Right renal cortex interstitium (tissue), 3 donors: Measurements from ENCODE around the gene ZCCHC2. TPM values are rescaled to one million over a fixed set of nuclear protein-coding genes. Genes with fewer than 3 reads are reported as not detected.

Experiments used
- DNase-seq, 3 donors: peaks; one replicate each; pipeline ENCODE4 v3.0.0-alpha.2; 2013; ENCODE audit warnings: low read depth in 3 of 3, low spot score in 2 of 3
- polyA plus RNA-seq, 3 donors: library from polyadenylated mRNA; unstranded; fragments of 120-200 nt; gene quantifications; one replicate each; pipeline ENCODE4 v1.2.1, GENCODE V29; 2013; ENCODE audit not compliant: insufficient read length in 3 of 3

ZCCHC2 gene
- polyA plus RNA-seq, 3 donors: 14.5 to 16.5 (median 15.6) TPM

DNA sequence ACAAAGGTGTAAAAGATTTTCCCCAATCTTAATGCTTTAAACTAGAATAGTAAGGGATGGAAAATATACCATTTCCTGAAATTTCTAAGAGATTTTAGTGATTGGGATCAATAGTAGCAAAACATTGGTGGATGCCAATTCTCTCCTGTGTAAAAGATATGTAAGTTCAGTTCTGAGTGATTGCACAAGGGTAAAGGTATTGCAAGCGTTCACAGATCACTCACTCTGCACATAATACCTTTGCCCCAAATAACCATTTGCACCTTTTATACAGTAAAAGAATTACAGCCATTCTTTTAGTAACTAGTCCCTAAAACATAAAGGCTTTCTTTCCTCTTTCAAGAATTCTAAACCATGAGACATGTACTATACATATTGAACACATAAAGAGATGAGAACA is 13.0 kb upstream of the ZCCHC2 start:
- no peak for DNase-seq

DNA sequence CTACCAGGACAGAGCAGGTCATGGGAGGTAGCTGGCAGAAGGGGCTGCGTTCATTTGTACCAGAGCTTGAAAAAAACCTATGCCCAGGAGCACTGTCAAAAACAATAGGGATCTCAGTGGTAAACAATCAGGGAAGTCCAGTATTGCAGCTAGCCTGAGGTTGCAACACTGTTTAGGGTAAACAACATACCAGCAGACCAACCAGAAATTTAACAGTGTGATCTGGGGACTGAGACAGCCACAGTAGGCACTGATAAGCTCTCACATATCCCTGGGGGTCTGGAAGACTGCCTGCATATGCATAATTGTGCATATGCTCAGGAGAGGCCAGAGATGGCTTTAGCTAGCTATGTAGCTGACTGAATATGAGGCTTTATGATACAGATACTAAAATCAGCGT is 12.0 kb upstream of the ZCCHC2 start:
- no peak for DNase-seq

DNA sequence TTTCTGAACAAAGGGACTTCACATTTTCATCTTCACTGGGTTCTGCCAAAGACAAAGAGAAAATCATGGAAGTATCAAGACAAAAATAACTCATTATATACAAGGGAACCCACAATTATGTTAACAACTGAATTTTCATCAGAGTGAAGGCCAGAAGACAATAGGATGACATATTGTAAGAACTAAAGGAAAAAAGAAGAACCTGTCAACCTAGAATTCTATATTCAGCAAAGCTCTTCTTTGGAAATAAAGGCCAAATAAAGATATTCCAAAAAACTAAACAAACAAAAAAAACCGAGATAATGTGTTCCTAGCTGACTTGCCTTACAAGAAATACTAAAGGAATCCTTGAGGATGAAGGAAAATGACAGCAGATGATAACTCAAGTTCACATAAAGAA is 10.3 kb upstream of the ZCCHC2 start:
- DNase-seq: no peak

DNA sequence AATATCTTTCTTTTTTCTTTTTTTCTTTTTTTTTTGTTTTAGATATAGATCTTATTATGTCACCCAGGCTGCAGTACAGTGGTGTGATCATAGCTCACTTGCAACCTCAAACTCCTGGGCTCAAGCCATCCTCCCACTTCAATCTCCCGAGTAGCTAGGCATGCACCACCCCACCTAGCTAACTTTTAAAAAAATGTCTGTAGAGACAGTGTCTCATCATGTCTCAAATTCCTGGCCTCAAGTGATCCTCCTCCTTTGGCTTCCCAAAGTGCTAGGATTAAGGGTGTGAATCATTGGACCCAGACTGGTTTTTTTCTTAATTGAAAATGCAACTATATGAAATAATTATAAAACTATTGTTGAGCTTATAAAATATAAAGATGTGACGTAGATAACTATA is 9.8 kb upstream of the ZCCHC2 start:
- DNase-seq: no peak

DNA sequence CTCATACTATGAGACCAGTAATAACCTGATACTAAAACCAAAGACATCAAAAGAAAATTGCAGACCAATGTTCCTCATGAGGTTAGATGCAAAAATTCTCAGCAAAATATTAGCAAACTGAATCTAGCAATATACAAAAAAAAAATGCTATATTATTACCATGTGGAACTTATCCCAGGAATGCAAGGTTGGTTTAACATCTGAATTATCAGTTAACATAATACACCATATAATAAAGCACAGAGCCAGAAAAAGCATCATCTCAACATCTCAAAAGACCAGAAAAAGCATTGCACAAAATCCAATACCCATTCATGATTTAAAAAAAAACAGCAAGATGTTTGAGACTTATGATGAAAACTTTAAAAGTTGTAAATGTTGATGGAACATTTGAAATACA is 8.3 kb upstream of the ZCCHC2 start:
- no peak for DNase-seq

DNA sequence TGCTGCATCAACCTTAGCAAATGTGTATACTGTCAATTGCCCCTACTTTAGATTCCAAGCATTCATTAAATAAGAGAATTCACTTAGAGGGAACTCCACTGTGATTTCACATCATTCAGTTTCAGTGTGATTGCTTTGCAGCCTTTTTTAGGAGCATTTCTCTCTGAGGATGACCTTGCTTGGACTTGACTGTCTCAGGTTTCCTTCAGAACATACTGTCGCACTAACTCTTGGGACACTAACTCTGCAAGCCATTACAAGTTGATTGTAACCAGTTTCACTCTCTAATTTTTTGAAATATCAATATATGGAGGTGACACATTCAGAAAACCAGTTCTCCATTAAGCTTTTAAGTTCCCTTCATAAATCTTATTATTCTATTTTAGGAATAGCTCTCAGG is 6.6 kb upstream of the ZCCHC2 start:
- no peak for DNase-seq

DNA sequence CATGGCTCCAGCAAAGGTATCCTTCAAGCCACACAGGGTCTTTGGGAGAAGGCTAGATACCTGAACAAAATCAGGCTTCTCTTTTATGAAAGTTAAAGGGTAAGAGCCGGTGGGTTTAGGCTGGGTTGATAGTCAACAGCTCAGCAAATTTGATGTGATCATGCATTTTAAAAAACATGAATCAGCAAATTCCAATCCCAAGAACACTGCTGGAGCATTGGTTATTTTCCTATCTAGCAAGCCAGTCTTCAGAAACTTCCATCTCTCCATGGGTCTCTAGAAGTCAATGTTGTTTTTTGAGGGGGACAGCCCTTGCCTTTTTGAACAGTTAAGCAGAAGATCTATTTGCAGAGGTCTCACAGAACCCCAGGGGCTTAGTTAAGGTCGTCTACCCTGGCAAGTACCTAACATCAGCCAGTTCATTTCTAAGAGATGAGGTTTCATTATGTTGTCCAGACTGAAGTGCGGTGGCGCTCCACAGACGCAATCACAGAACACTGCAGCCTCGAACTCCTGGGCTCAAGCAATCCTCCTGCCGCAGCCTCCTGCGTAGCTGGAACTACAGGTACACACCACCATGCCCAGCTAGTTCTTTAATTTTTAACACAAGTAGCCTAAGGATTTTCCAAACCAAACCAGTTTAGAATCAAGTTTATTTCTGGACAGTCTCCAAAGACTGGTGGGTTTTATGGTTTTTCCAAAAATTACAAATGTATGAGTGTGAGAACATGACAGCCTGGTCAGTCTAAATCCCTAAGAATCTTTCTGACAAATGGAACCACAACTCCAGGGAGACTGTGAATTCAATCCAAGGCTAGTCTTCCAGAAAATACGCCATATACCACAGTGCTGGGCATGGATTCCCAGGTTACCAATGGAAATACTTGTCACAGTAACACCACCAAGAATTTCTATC is 4.1 kb upstream of the ZCCHC2 start:
- DNase-seq: no peak

DNA sequence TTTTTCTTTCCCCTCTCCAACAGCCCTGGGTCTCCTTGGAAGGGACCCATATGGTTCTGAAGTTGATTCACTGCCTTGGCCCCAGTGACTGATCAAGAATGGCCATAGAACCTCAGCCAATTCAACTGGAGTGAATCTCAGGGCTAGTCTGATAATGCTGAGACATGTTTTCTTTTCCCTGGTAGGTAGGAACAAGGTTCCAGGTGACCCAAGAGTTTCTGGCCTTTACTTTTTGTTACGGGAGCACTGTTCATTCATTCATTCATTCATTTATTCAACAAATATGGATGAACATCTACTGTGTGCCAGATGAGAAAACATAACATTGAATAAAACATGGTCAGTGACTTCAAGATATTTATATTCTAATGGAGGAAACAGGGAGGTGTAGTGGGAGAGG is 3.1 kb upstream of the ZCCHC2 start:
- DNase-seq: no peak

DNA sequence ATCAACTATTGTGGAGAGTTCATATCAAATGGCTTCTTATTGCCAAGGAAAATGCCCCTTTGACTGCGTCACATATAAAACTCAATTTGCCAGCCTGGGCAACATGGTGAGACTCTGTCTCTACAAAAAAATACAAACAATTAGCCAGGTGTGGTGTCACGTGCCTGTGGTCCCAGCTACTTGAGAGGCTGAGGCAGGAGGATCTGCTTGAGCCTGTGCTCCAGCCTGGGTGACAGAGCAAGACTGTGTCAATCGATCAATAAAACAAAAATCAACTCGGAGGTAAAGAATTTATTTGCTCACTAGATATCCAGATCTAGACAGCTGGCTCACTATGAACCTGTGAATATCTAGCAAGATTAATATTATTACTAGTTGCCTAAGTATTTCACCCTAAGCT is 1.7 kb upstream of the ZCCHC2 start:
- no peak for DNase-seq

DNA sequence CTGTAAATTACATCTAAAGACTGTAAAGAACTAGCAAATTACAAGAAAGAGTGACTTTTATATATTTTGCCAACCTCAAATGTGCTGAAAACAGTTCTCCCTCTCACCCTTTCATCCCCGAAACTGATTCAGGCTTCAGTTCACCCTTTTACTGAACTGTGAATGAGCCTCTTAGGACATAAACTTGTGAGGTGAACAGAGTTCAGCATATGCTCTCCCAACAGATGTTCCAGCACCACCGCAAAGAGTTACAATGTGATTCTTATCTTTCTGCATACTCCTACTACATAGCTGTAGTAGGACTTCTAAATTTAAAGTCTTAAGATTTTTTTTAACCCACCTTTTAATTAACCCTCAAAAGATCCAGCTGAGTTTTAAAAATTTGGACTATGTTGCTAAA is 1.2 kb upstream of the ZCCHC2 start:
- no peak for DNase-seq

DNA sequence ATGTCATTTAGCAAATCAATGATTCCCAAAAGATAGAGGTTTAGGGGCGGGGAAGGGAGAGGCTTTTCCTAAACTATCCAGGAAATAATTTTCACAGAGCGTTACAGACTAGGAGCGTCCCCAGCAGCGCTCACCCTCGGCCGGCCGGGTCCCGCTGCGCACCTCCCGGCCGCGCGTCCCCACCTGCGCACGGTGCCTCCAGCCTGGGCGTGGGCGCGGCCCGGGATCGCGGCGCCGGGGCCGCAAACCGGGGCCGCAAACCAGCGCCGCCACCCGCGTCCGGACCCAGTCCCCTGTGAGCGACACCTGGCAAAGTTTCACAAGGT is 684 bp upstream of the ZCCHC2 start:
- no peak for DNase-seq

DNA sequence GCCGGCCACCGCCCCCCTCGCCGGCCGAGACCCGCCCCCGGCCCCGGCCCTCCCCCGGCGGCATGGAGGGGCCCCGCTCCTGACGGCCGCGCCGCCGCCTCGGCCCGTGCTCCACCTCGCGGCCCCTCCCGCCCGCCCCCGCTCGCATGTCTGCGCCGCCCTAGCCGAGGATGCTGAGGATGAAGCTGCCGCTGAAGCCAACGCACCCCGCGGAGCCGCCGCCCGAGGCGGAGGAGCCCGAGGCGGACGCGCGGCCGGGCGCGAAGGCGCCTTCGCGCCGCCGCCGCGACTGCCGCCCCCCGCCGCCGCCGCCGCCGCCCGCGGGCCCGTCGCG is 397 bp downstream of the ZCCHC2 start:
- no peak for DNase-seq

DNA sequence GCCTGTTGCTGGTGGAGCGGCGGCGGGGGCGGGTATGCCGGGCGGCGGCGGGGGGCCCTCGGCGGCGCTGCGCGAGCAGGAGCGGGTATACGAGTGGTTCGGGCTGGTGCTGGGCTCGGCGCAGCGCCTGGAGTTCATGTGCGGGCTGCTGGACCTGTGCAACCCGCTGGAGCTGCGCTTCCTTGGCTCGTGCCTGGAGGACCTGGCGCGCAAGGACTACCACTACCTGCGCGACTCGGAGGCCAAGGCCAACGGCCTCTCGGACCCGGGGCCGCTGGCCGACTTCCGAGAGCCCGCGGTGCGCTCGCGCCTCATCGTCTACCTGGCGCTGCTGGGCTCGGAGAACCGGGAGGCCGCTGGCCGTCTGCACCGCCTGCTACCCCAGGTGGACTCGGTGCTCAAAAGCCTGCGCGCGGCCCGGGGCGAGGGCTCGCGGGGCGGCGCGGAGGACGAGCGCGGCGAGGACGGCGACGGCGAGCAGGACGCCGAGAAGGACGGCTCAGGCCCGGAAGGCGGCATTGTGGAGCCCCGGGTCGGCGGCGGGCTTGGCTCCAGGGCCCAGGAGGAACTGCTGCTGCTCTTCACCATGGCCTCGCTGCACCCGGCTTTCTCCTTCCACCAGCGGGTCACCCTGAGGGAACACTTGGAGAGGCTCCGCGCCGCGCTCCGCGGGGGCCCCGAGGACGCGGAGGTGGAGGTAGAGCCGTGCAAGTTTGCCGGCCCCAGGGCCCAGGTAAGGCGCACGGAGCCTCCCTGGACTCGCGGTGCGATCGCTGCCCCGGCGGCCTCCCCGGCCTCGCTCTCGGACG is 1.0 kb downstream of the ZCCHC2 start:
- no peak for DNase-seq

DNA sequence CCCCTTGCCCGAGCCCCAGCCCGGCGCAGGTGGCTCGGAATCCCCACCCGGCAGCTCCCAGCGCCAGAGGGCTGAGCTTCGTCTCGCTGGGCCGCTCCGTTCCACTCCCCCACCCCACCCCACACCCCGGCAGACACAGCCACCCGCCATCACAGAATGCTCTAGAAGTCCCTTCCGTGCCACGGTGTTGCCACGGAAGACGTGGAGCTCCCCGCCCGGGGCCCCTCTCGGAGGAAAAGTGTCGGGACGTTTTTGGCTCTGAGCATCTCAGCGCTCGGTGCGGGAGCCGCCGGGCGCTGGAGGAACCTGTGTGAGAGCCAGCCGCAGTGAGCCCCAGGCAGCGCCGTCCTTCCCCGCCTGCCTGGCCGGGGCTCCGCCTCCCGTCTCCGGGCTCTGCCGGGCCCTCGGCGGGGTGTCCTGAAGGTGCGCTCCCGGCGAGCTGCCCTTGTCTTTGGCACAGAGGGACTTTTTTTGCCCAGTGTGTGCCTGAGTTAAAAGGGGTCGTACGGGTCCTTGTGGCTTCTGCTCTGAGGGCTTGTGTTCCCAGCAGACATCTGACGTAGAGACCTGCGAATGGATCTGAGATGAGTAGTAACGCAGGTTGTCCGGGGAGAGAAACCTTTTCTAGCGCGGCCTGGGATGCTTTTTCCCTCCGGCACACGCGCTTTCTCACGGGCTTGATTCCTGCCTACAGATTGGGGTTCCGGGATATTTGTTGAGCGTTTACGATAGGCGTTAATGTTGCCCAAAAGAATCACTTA is 1.8 kb downstream of the ZCCHC2 start:
- DNase-seq: peak in 1 of 3 donors; percentile 42

DNA sequence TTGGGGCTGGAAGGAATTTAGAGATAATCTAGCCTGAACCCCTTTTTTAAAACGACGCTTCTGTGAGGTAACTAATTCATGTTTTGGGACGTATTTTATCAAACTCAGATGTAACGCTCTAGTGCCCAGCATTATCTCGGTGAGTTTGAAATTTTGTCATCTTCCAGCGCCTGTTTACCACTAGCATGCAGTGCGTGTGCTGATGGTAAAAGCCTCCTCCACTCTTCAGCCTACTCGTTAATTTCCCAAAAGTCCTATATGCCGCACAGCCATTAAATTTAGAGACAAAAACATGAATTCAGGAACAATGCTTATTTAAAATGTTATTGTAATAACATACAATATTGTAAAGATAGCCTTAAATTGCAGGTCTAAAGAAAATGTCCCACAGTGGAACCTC is 2.8 kb downstream of the ZCCHC2 start:
- DNase-seq: no peak

DNA sequence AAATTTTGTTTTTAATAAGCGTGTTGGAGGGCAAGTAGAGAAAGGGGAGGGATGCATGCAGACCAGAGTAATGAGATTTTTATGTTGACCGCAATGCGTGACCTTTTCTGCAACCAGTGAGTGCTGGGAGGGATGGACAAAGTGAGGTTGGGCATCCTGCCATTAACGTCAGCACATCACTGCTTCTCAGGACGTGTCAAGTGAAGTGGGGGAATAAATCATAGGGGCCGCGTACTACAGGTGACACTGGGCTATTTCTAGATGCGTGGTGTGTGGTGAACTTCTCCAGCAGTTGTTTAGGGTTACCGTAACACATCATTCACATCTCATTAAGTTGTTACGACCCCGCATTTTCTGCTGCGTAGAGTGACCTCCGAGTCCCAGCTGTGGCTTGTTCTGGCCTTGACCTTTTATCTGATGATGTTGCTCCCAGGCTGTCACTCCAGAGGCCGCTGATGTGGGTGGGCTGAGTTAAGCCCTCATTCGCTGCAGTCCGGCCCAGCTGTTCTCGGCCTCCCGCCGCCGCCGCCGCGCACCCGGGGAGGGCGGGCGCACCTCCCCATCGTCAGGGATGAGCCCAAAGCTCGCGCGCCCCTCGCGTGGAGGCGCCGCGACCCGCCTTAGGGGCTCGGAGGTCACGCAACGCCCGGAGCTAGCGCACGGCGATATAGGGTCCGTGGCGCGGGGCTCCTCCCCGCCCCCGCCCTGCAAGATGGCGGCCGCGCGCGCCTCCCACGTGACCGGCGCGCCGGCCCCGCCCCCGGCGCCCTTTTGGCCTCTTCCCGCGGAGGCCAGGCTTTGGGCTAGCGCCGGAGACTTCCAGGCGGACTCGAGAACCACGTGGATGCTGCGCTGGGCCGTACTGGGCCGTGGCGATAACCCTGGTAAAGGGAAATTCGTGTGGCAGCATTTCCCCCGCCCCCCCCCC is 3.5 kb downstream of the ZCCHC2 start:
- DNase-seq: peak in 2 of 3 donors; percentile 57 to 60

DNA sequence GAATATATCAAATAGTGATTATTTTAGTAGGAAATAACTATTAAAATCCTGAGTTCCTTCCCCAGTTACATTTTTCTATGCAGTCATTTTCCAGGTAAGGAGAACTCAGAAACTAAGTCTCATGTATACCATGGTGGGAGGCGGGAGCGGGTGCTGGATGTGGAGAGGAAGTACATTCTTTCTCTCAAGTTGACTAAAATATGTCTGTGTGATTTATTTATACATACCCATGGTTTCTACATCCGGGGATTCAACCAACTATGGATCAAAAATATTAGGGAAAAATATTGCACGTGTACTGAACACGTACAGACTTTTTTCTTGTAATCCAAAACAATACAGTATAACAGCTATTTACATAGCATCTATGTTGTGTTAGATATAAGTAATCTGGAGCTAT is 6.8 kb downstream of the ZCCHC2 start:
- no peak for DNase-seq

DNA sequence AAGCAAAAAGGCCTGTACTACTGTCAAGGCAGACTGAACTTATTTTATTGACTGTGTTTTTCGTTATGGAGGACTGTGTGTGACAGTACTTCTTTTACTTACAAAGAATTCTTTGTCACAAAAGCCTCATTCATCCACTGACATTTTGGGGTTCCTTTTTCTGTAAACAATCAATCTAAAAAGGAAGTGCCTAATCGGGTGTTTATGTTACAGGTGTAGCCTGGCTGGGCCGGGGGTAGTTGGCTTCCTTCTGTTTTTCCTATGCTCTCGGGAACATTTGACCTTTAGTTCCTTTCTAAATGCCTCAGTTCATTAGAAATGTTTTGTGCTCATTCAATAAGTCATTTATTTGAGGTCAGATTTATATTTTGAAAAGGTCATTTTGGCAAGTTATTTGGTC is 8.3 kb downstream of the ZCCHC2 start:
- no peak for DNase-seq

DNA sequence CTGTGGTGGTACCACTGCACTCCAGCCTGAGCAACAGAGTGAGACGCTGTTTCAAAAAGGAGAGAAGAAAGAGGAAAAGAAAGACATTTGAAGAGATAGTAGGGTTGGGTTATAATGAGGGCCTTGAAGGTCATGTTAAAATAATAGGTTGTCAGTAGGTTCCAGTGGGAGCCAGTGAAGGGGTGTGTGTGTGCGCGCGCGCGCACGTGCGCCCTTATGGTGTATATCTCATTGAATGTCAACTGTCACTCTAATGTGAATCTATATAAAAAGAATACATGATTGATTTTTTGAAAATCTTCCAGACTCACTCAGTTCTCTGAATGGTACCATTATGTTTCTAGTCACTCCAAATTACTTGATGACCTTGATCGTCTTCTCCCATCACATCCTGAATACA is 9.1 kb downstream of the ZCCHC2 start:
- DNase-seq: no peak

DNA sequence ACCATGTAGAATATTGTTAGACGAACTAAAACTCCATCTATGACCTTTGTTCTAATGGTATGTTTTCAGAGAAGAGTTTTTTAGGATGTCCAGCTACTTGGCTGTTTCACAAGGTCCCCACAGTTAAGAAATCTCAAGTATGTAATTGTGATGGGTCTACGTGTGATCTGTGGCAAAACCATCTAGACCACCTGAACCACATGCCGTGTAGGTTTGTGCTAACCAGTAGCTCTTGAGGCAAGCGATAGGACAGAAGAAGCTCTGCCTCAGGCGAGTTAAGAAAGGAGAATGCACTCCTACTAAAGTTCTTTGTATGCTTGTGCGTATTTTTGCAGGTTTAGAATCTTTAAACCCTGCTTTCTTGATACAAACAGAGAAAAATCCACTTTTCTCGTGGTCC is 13.2 kb downstream of the ZCCHC2 start:
- no peak for DNase-seq
